Measurements from ENCODE around the gene TXNDC17. TPM values are rescaled to one million over a fixed set of nuclear protein-coding genes. Genes with fewer than 3 reads are reported as not detected.

The TXNDC17 gene
- total RNA-seq, 1 donor from 2014 or later: 193 TPM

- no peaks in the 10 kb centered on the region for H3K36me3 ChIP-seq (ENCODE audit: control insufficient read depth, insufficient read depth, low read length)
- no peak overlapping the region for H3K4me3 ChIP-seq (ENCODE audit: low read depth, low read length)
- DNase-seq (ENCODE audit: low read depth): no peak
- peaks cover 5% of the 10 kb centered on the region for H3K27me3 ChIP-seq (ENCODE audit: control insufficient read depth, insufficient read depth, low read length)
- no peak for TF ChIP-seq CTCF (IDR thresholded peaks at IDR 0.05; ENCODE audit: insufficient read depth, low read length, poor library complexity, severe bottlenecking)
Measured at GRCh38 chr17:6666557-6666956, 25.7 kb downstream of the TXNDC17 start.

DNA sequence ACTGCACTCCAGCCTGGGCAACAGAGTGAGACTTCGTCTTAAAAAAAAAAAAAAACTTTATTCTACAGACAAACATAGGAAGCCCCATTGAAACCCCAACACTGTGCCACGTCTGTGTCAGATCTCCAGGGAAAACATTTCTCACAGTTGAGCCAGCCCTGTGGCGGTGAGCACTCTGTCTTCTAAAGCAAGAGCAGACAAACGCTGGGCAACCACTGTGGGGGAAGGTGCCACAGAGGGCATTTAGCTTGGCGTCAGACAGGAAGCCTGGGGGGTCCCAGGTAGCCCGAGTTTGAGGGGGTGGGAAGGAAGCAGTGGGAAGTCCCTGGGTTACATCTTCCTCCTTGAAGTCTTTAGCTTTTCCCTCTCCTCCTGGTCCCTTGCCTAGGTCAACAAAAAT, 26.7 kb downstream of the TXNDC17 start:
- H3K4me3 ChIP-seq (ENCODE audit: low read depth, low read length): no peak overlapping the region
- TF ChIP-seq CTCF (IDR thresholded peaks at IDR 0.05; ENCODE audit: insufficient read depth, low read length, poor library complexity, severe bottlenecking): no peak
- peaks cover 5% of the 10 kb centered on the region for H3K27me3 ChIP-seq (ENCODE audit: control insufficient read depth, insufficient read depth, low read length)
- no peaks in the 10 kb centered on the region for H3K36me3 ChIP-seq (ENCODE audit: control insufficient read depth, insufficient read depth, low read length)
- no peak for DNase-seq (ENCODE audit: low read depth)

DNA sequence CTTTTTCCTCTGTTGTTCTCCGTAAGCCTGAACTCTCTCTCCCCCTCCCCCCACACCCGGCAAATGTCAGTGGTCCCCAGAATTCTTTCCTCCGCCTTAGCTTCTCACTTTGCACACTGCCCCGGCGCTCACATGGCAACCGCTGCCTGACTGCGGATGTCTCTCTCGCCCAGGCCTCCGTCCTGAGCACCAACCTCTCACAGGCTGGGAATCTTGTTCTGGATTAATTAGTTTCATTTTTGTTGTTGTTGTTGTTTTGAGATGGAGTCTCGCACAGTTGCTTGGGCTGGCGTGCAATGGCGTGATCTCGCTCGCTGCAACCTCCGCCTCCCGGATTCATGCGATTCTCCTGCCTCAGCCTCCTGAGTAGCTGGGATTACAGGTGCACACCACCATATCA, 27.4 kb downstream of the TXNDC17 start:
- no peaks in the 10 kb centered on the region for H3K36me3 ChIP-seq (ENCODE audit: control insufficient read depth, insufficient read depth, low read length)
- no peak for TF ChIP-seq CTCF (IDR thresholded peaks at IDR 0.05; ENCODE audit: insufficient read depth, low read length, poor library complexity, severe bottlenecking)
- no peak for DNase-seq (ENCODE audit: low read depth)
- H3K27me3 ChIP-seq (ENCODE audit: control insufficient read depth, insufficient read depth, low read length): peaks cover 5% of the 10 kb centered on the region
- no peak overlapping the region for H3K4me3 ChIP-seq (ENCODE audit: low read depth, low read length)

GRCh38 chr17:6668727-6669425, 28.0 kb downstream of the TXNDC17 start:
- no peak for TF ChIP-seq CTCF (IDR thresholded peaks at IDR 0.05; ENCODE audit: insufficient read depth, low read length, poor library complexity, severe bottlenecking)
- Histone ChIP-seq H3K36me3 (ENCODE audit: control insufficient read depth, insufficient read depth, low read length) (no peaks in the 10 kb centered on the region), H3K4me3 (ENCODE audit: low read depth, low read length) (no peak overlapping the region), H3K27me3 (ENCODE audit: control insufficient read depth, insufficient read depth, low read length) (peaks cover 5% of the 10 kb centered on the region)
- DNase-seq (ENCODE audit: low read depth): no peak

DNA sequence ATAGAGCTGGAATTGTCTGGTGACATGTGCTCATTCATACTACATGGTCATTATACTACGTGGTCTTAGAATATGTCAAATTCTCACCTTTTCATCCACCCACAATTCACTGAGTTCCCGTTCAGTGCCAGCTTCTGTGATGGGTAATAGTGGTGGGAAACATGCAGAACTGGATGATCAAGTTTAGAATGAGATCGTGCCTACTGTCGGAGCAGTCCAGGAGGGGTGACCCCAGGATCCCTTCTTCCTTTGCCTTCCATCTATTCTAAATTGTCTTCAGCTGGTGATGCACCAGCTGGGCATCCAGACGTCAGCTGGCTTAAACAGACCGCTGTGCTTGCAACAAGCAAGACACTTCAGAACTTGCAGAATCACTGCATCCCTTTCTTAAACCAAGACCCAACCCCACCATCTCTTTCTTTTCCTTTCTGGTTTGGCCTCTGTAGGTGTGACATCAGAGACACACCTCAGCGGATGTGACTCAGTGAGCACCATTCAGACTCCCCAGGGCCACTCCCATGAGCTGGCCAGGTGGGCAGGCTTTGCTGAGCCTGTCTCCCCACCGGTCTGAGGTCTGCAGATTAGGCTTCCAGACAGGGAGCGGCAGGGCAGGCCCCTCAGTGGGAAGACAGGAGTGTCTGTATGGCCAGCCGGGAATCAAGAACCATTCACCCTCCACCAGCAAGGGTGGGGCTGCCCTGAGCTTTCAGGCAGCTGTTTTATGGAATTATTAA, 28.8 kb downstream of the TXNDC17 start:
- no peak overlapping the region for H3K4me3 ChIP-seq (ENCODE audit: low read depth, low read length)
- no peak for TF ChIP-seq CTCF (IDR thresholded peaks at IDR 0.05; ENCODE audit: insufficient read depth, low read length, poor library complexity, severe bottlenecking)
- peaks cover 5% of the 10 kb centered on the region for H3K27me3 ChIP-seq (ENCODE audit: control insufficient read depth, insufficient read depth, low read length)
- no peak for DNase-seq (ENCODE audit: low read depth)
- H3K36me3 ChIP-seq (ENCODE audit: control insufficient read depth, insufficient read depth, low read length): no peaks in the 10 kb centered on the region
